Stimulated activated naive CD4-positive, alpha-beta T cell treated with Interleukin-2 at 50 U/mL for 16 hours (primary cell): Measurements from ENCODE around the gene RBM33.
"Not testable (repeated sequence)": the region's sequence is repeated elsewhere in the genome, so short reads cannot be mapped to it uniquely, and the experiment has no call there.

ENCODE experiments used
- DNase-seq: peaks from one replicate; lab custom pipeline; 2025; lab: John Stamatoyannopoulos, UW

RBM33 gene

GRCh38 chr7:155662343-155663043, 18.0 kb downstream of the RBM33 start:
- no peak for DNase-seq

GRCh38 chr7:155663937-155664336, 19.5 kb downstream of the RBM33 start:
- no peak for DNase-seq

- no peak for DNase-seq
Measured at GRCh38 chr7:155665079-155665956, 20.9 kb downstream of the RBM33 start.

GRCh38 chr7:155665957-155666287, 21.5 kb downstream of the RBM33 start:
- DNase-seq, result no peak

GRCh38 chr7:155667241-155667829, 22.9 kb downstream of the RBM33 start:
- DNase-seq, result no peak

- DNase-seq, result no peak
Measured at GRCh38 chr7:155669717-155670505, 25.4 kb downstream of the RBM33 start.

GRCh38 chr7:155670521-155670920, 26.1 kb downstream of the RBM33 start:
- no peak for DNase-seq

- DNase-seq, result no peak
Measured at GRCh38 chr7:155674556-155674955, 30.1 kb downstream of the RBM33 start.

- DNase-seq, result no peak
Measured at GRCh38 chr7:155676052-155676451, 31.6 kb downstream of the RBM33 start.

- DNase-seq, result no peak
Measured at GRCh38 chr7:155677688-155678087, 33.2 kb downstream of the RBM33 start.

- DNase-seq, result no peak
Measured at GRCh38 chr7:155680124-155680523, 35.7 kb downstream of the RBM33 start.

- DNase-seq, result no peak
Measured at GRCh38 chr7:155680864-155681263, 36.4 kb downstream of the RBM33 start.

GRCh38 chr7:155681663-155682062, 37.2 kb downstream of the RBM33 start:
- no peak for DNase-seq

GRCh38 chr7:155682484-155682883, 38.0 kb downstream of the RBM33 start:
- DNase-seq, result no peak

- no peak for DNase-seq
Measured at GRCh38 chr7:155683098-155683497, 38.6 kb downstream of the RBM33 start.

GRCh38 chr7:155683714-155684113, 39.3 kb downstream of the RBM33 start:
- no peak for DNase-seq

- DNase-seq, result no peak
Measured at GRCh38 chr7:155684543-155684942, 40.1 kb downstream of the RBM33 start.

GRCh38 chr7:155685070-155685790, 40.8 kb downstream of the RBM33 start:
- DNase-seq, result no peak

- no peak for DNase-seq
Measured at GRCh38 chr7:155685791-155686160, 41.3 kb downstream of the RBM33 start.

GRCh38 chr7:155686620-155687324, 42.3 kb downstream of the RBM33 start:
- not testable (repeated sequence) for DNase-seq

- DNase-seq, result not testable (repeated sequence)
Measured at GRCh38 chr7:155688237-155688636, 43.8 kb downstream of the RBM33 start.
